Hepatic stellate cell (primary cell): ENCODE results near the gene CISD2.
A peak's percentile ranks its signal among the peaks of the same experiment; 100 is the strongest.
"Not testable (repeated sequence)": the region's sequence is repeated elsewhere in the genome, so short reads cannot be mapped to it uniquely, and the experiment has no call there.

Experiments used
- DNase-seq: peaks from one replicate; pipeline ENCODE4 v3.0.0; 2011; ENCODE audit warnings: low spot score

The CISD2 gene, protein sequence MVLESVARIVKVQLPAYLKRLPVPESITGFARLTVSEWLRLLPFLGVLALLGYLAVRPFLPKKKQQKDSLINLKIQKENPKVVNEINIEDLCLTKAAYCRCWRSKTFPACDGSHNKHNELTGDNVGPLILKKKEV

DNA sequence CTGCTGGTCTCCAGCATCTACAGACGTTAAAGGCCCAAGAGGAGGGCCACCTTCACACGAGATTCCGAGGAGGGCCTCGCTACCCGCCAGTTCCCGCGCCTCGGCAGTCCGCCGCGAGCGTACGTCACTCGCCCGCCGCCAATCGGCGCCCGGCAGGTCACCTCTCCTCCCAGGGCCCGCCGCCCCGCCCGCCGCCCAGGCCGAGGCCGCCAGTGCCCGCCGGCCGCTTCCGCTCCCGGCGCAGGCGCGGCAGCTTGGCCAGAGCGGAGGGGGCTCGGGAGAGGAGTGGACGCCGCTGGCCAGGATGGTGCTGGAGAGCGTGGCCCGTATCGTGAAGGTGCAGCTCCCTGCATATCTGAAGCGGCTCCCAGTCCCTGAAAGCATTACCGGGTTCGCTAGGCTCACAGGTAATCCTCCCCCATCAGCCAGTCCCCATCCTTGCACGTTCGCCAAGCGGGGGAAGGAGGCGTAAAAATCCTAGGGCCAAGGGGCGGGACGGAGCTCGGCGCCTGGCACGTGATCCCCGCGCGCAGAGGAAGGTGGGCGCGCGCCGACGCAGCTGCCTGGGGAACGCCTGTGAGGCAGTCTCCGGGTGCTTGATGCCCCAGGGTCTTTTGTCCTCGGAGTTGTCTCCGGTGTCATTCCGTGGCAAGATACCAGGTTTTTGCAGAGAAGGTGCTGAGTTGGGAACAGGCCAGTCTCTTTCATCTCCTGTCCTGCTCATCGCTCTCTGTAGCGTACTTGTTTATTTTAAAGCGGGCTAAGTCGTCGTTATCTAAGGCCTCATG is at the start of gene CISD2:
Gene CISD2, plus strand, starts transcription at position 212 of the 788 bp plus-strand sequence. Its CDS starts 93 bp downstream, at position 305.
- peak; percentile 83 for DNase-seq

DNA sequence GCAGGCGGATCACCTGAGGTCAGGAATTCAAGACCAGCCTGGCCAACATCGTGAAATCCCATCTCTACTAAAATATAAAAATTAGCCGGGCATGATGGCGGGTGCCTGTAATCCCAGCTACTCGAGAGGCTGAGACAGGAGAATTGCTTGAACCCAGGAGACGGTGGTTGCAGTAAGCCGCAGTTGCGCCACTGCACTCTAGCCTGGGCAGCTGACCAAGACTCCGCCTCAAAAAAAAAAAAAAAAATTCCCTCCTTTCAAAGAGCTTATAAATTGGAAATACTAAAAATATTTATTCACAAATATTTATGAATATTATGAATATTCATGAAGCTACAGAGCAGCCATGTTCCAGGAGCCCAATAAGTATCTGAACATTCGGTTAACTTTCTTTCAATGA is 49.7 kb upstream of the CISD2 start:
- DNase-seq, result not testable (repeated sequence)

DNA sequence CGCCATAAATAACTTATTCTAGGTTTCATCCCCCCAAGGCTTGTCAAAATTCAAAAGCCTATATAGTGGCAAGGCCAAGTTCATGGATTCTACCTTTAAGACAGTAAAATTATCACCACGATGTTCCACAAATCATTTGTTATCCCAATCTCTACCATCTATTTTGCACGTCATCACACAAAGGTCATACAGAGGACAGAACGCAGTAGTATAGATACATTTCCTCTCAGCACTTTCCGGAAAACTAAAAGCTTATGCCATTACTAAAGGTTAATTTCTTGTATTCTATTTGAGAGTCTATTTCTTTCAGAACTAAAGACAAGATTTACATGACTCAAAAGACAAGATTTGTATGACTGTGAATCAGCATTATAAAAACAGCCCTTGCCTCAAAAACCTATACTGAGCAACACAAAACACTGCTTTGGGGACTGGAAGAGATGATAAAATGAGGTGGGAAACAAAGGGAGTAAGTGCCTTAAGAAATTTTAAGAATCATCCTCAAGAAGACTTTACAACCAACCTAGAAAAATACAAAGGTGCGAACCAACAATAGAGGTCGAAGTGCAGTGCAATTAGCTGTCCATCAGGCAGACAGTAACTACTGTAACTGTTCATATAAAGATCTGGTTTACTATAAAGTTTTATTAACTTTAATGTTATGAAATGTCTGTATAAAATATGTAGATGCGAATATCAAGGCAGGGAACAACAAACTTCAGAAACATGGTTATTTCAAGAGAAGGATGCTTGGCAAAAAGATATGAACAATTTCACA is 49.0 kb upstream of the CISD2 start:
- no peak for DNase-seq

DNA sequence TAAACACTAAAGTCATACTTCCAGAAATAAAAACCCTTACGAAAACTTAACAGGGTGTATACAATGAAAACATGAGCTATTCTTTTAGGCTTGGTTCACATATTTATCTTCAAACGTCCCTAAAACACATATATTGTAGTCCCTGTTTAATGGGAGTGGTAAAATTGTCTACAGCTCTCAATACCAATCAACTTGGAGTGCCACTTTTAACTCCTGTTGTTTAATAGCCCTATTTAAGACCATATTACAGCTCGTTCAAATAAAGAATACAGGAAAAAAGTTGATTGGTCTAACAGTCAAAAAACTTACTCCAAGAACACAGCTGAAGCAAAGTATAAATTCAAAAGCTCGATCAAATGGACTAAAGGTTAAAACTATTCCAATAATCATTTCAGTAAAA is 45.3 kb upstream of the CISD2 start:
- DNase-seq, result no peak

DNA sequence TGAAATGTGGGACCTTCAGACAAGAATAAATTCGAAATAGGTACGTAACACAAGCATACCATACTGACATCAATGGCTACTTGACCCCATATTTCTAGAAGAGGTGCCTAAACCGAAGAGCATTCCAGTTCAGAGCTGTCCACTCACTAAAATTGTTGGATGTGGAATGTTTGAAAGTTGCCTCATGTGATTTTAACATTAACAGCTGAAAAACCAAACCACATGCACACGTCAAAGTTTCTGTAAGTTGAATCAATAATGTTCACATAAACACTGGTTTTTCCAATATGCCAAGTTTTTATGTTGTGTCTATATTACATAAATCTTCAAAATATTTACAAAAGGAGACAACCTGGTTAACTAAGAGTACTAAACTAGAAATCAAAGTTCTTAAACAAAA is 44.9 kb upstream of the CISD2 start:
- DNase-seq, result no peak

DNA sequence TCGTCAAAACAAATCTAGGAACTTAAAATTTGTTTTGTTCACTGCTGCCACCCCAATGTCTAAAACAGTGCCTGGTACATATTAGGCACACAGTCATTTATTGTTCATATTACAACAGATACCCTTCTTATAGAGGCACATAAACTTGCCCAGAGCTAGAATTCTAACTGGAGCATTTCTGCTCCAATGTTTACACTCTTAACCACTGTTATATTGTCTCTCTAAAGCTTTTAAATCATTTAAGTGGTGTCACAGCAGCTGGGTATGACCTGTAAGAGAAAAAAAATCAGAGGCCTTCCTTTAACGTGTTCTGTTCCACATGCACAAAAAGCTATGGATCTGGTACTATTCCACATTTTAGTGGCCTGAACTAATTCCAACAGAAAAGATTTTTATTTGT is 44.4 kb upstream of the CISD2 start:
- DNase-seq, result no peak

DNA sequence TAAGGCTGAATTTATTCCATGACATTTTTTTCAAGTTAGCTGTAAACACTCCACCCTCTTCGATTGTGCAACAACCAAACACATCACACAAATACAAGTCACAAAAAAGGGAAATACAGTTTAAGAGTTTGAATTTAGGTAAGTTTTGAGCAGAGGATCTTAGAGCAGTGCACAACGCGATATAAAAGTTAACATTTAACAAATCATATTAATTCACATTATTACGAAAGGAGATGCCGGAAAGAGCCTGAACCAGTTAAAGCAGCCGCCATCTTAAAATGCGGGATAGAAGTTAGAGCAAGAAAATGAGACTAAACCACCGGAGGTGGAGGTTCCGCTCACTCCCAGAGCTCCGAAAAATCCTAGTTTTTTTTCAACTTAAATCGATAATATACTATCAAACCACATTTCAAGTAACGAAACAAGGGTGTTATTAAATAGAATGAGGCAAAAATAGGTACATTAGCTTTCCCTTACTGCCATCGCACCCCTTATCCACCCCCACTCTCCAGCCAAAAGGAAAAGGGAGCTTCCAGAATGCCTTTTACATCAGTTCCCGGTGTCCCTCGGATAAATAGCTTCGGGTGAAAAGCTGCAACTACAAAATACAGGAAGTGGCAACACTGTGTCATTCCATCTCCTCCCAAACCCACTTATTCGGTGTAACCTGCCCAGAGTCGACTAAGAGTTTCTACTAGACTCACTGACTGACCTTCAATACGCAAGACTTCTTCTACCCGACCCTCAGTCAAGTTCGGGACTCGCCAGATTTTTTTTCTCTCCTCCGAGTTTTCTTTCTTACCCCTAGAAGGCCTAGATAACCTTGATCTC is 43.3 kb upstream of the CISD2 start:
- DNase-seq, result peak; percentile 31

DNA sequence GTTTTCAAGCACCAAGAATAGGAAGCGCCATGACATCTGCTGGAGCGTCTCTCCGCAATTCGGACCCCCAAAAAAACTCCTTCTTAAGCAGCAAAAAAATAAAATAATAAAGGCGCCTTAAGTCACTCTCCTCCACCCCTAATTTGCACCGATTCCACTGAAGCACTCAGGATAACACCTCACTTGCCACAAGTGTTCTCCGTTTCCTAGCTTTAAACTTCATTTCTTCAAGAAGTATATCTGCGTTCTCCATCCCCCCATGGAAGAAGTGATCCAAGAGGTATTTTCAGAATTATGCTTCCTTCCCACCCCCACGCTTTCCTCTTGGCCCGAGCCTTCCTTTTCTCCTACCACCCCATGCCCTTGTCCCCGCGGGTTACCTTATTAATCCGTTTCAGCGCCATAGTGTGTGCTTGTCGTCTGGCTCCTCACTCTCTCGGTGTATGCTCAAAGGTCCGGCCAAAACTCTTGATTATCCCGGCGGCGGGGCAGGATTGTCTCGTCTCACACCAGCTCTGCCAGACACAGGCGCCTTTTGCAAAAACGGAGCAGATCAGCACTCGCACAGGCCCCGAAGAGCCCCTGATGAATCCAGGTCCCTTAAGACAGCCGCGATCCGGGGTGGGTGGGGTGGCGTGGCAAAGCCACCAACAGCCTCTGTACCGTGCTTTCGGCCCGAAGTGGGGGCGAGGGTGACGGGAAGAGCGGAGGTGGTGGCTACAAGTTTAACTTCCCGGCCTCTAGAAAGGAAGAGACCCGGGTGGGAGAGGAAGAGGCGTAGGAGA is 42.5 kb upstream of the CISD2 start:
- no peak for DNase-seq

DNA sequence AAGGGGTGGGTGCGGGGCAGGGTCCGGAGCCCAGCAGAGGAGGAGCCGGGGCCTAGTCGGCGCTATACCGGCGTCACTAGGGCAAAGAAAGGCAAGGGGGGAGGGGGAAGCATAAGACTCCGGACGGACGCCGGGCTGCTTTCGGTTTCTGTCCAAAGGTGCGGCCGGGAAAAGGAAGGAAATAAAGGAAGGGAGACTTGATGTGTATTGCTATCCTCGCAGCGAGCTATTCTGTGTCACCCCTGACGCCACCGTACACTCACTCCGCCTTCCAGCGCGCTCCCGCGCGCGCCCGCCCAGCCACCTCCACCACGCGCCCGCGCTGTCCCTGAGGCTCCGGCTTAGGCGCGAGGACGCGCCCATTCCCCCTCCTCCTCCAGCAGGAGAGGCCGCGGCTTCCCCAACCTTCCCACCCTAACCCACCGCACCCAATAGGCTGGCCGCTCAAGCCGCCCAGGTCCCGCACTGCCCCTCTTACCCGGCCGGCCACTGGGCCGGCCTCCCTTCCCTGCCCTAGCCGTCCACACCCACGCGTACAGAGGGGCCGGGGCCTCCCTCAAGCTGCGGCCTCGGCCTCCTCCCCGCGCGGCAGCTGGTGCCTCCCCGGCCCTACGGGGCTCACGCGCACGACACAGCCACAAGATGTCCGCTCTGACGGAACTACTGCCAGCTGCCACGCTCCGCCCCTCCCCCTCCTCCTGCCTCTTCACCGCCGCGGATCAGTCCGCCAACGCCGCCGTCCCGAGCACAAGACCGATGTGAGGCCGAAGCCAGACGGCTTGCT is 41.7 kb upstream of the CISD2 start, which contains the start of gene UBE2D3:
Gene UBE2D3, minus strand, starts transcription at position 662 of the 784 bp plus-strand sequence. CDS start 1,043 bp downstream, outside the sequence.
- peak; percentile 74 for DNase-seq

DNA sequence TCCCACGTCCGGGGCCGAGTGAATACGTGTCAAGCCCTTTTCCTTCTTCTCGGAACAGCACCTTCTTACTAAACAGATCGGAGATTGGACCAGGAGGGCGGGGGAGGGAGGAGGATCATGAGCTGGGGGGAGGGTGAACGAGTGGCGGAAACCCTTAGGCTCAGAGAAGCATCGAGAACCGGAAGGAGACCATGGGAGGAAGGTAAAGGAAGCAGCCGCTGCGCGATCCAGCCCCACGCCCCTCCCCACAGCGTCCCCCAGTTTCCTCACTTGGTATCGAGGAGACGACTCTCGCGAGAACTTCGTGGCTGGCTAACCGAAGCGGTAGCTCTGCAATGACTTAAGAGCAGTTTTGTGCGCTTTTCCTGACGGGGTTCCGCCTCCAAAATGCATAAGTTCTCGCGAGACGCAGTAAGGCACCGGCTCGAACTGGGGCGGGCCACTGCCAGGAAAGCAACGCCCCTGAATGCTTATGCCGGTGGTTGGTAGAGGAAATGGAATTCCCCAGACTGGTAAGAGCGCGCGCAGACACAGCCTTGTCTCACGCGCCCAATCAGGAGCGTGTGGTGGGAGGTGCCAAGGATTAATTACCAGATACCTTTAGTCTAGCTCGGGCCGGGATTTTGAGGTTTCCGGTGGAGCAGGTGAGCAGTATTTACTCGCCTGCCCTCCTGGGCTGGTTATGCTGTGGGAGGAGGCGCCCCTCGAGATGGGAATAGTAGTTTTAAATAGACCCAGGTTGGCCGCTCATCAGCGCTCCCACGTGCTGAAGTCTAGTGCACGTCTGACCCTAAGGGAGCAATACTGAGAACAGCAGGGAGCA is 40.9 kb upstream of the CISD2 start:
- peak; percentile 81 for DNase-seq

DNA sequence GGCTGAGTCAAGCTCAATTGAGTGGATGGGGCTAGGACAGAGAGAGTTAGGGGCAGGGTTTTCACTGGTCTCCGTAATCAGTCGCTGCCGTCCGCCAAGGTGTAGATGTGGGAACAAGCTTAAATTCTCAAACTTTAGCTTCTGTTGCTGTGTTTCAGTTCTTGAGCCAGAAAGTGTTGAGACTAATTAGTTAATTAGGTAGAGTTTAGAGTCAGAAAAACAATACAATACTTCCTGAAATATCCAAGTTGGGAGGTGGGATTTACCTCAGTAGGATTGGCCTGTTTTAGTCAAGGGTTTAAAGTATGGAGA is 40.3 kb upstream of the CISD2 start:
- no peak for DNase-seq

DNA sequence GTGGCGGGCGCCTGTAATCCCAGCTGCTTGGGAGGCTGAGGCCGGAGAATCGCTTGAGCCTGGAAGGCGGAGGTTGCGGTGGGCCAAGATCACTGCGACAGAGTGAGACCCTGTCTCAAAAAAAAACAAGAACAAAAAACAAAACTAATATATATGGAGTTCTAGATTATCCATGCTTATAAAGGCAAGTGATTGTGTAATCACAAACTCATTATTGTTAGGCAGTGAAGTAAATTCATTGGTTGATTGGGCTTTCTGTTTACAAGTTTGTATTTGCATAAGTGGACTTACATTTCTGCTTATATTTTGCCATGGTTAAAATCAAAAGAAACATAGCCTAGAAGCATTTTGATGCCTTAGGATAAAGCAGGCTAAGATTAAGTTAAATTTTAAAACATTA is 39.0 kb upstream of the CISD2 start:
- DNase-seq, result no peak

DNA sequence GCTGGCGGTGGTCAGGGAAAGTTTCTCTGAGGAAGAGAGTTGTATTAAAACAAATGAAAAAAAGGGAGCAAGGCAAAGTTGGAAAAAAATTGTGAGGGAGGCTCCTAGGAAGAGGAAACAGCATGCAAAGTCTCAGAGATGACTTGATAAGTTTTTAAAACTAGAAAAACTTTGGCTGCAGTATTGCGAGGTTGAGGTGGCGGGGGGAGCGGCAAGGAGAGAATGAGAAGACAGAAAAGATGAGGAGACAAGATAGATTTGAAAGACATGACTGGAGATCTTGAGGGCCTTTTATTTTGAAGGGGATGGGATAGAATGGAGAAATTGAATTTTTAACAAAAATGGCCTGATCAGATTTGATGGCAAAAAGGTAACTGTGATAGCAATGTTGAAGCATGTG is 36.7 kb upstream of the CISD2 start:
- no peak for DNase-seq

DNA sequence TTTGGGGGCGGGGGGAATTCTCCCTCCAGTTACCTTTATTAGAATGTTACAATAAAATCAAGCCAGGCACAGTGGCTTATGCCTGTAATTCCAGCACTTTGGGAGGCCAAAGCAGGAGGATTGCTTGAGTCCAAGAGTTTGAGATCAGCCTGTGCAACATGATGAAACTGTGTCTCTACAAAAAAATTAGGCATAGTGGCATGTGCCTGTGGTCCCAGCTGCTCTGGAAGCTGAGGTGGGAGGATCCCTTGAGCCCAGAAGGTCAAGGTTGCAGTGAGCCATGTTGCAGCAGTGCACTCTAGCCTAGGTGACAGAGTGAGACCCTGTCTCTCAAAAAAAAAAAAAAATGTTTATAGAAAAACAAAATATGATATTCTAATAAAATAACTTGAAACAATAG is 36.1 kb upstream of the CISD2 start:
- no peak for DNase-seq

DNA sequence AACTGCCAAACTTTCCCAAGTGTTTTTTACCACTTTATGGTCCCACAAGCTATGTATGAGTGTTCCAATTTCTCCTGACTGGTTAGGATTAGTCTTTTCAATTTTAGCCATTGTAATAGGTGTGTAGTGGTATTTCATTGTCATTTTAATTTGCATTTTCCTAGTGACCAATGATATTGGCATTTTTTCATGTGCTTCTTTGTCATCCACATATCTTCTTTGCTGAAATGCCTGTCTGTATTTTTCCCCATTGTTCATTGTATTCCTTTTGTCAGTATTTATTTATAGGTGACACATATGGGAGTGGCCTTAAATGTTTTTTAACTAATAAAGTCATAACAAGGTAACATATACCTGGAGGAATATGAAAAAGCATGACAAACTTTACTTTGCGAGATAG is 32.2 kb upstream of the CISD2 start:
- DNase-seq, result no peak

DNA sequence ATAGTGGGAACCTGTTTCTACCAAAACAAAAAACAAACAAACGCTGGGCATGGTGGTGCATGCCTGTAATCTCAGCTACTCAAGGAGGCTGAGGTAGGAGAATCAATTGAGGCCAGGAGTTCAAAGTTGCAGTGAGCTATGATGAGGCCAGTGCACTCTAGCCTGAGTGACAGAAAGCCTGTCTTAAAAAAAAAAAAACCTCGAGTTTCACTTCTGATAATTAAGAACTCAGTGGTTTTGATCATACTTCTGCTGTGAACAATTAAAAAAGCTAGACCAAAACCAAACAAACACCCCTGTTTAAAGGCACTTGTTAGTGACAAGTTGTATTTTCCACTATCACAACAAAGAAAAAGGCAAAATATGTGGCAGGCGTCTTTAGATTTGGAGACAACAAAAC is 26.4 kb upstream of the CISD2 start:
- no peak for DNase-seq

DNA sequence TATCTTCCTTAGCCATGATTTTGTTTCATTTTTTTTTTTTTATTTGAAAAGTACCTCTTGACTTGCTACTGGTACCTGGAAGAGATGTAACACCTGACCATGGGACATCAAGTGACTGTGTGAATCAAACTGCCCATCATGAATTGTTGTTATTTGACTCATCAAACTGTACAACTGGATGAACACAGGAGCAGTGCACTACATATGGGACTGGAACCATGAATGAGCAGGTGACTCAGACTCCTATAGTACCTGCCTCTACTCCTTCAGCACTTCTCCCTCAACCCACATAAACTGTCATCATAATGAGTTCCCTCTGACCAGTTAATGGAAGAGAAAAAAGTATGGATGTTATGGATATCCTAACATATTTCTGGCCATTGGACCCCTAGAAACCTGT is 25.5 kb upstream of the CISD2 start:
- DNase-seq, result no peak

DNA sequence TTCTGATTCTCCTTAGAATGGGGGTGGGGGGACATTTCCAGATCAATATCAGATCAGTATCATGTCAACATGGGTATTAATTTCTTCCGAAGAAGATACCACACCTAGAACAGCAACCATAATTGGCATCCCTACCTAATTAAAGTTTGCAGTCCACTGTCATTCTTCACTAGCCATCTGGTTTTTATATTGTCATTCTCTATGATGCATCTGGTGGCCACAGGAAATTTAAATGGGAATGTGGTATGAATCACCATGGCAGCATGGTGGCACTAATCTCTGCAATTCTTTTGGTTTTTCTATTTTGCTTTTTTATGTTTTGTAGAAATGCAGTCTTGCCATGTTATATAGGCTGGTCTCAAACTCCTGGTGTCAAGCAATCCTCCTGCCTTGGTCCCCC is 24.9 kb upstream of the CISD2 start:
- peak; percentile 26 for DNase-seq

DNA sequence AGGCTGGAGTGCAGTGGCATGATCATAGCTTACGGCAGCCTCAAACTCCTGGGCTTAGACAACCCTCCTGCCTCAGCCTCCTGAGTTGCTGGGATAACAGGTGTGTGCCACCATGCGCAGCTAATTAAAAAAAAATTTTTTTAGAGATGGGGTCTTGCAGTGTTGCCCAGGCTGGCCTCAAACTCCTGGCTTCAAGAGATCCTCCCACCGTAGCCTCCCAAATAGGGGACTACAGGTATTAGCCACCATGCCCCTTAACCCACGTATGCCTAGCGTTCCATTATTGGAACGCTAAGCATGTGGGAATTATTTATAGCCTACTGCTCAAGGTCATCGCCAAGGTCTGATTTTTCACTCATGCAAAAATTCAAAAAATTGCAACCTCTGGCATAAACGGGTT is 21.1 kb upstream of the CISD2 start:
- no peak for DNase-seq

DNA sequence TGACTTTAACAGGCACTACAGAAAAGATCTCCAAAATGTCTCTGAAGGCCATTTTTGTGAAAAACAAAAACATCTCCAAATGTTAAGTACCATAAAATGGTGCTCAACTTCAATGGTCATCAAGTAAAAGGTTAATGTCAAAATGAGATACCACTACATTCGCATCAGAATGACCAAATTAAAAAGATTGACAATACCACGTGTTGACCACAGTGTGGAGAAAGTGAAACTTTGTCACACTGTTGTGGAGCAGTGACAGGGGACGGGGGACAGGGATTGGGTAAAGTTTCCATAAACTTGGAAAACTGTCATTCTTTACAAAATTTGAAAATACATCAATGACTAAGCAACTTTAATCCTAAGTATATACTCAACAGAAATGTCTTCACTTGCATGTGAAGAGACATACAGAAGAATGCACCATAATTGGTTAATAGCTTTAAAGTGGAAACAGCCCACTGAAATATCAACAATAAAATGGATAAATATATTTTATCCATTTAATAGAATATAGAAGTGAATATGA is 19.1 kb upstream of the CISD2 start:
- no peak for DNase-seq
